NCI-H2081 treated with DMSO at 0.1 percent for 48 hours (cell line): ENCODE results near the gene MARK2.

ENCODE experiments used
- DNase-seq: peaks from one replicate; lab custom pipeline; 2025; lab: John Stamatoyannopoulos, UW

Gene MARK2

GRCh38 chr11:63882555-63883242 lies 43.8 kb downstream of the MARK2 start:
- no peak for DNase-seq

- DNase-seq, result no peak
Observed at GRCh38 chr11:63883791-63884190, 44.9 kb downstream of the MARK2 start.

- no peak for DNase-seq
Observed at GRCh38 chr11:63884196-63884932, 45.5 kb downstream of the MARK2 start.

GRCh38 chr11:63887386-63887999 lies 48.6 kb downstream of the MARK2 start:
- DNase-seq, result no peak

- DNase-seq, result no peak
Observed at GRCh38 chr11:63888170-63889086, 49.5 kb downstream of the MARK2 start.

- no peak for DNase-seq
Observed at GRCh38 chr11:63889344-63889743, 50.4 kb downstream of the MARK2 start.

- no peak for DNase-seq
Observed at GRCh38 chr11:63890368-63890767, 51.5 kb downstream of the MARK2 start.

GRCh38 chr11:63892228-63892627 lies 53.3 kb downstream of the MARK2 start:
- no peak for DNase-seq

- DNase-seq, result no peak
Observed at GRCh38 chr11:63893355-63893754, 54.4 kb downstream of the MARK2 start.

GRCh38 chr11:63896071-63896470 lies 57.2 kb downstream of the MARK2 start:
- DNase-seq, result no peak

- no peak for DNase-seq
Observed at GRCh38 chr11:63897459-63898146, 58.7 kb downstream of the MARK2 start.

- DNase-seq, result no peak
Observed at GRCh38 chr11:63901660-63902059, 62.8 kb downstream of the MARK2 start.

- DNase-seq, result no peak
Observed at GRCh38 chr11:63903884-63904283, 65.0 kb downstream of the MARK2 start.

- DNase-seq, result no peak
Observed at GRCh38 chr11:63904743-63905142, 65.8 kb downstream of the MARK2 start.

- no peak for DNase-seq
Observed at GRCh38 chr11:63905179-63905578, 66.3 kb downstream of the MARK2 start.

- DNase-seq, result no peak
Observed at GRCh38 chr11:63906087-63906486, 67.2 kb downstream of the MARK2 start.

- no peak for DNase-seq
Observed at GRCh38 chr11:63906585-63906984, 67.7 kb downstream of the MARK2 start.

GRCh38 chr11:63907063-63907462 lies 68.2 kb downstream of the MARK2 start:
- no peak for DNase-seq

- DNase-seq, result no peak
Observed at GRCh38 chr11:63907808-63908530, 69.1 kb downstream of the MARK2 start.

GRCh38 chr11:63908631-63909401 lies 69.9 kb downstream of the MARK2 start:
- DNase-seq, result no peak
